HG02610 (cell line): ENCODE measurements around the gene COL20A1.
"Not testable (repeated sequence)": the region's sequence is repeated elsewhere in the genome, so short reads cannot be mapped to it uniquely, and the experiment has no call there.

ENCODE experiments used
- ATAC-seq: cut with Tn5 transposase; IDR thresholded peaks from one replicate; pipeline ENCODE4 v1.9.1; 2021; ENCODE audit warnings: mild to moderate bottlenecking, moderate library complexity; ENCODE audit not compliant: unreplicated experiment

COL20A1 gene

GRCh38 chr20:63292904-63293303, at the start of gene COL20A1:
Gene COL20A1, plus strand, starts transcription at chr20:63293186. Its CDS starts 1,922 bp downstream, at chr20:63295108.
- ATAC-seq = no peak

GRCh38 chr20:63243604-63244247, 49.3 kb upstream of the COL20A1 start:
- ATAC-seq = no peak

GRCh38 chr20:63244468-63244867, 48.5 kb upstream of the COL20A1 start:
- no peak for ATAC-seq

- no peak for ATAC-seq
These were observed 46.3 kb upstream of the COL20A1 start for GRCh38 chr20:63246490-63247288.

GRCh38 chr20:63247671-63248228, 45.2 kb upstream of the COL20A1 start:
- no peak for ATAC-seq

GRCh38 chr20:63248835-63249591, 44.0 kb upstream of the COL20A1 start:
- no peak for ATAC-seq

- ATAC-seq = no peak
These were observed 43.1 kb upstream of the COL20A1 start for GRCh38 chr20:63249891-63250290.

GRCh38 chr20:63251350-63251749, 41.6 kb upstream of the COL20A1 start:
- ATAC-seq = not testable (repeated sequence)

GRCh38 chr20:63252284-63252711, 40.7 kb upstream of the COL20A1 start:
- no peak for ATAC-seq

GRCh38 chr20:63253065-63253437, 39.9 kb upstream of the COL20A1 start:
- ATAC-seq = no peak

GRCh38 chr20:63253438-63254231, 39.4 kb upstream of the COL20A1 start:
- no peak for ATAC-seq

- ATAC-seq = no peak
These were observed 38.8 kb upstream of the COL20A1 start, which contains the start of gene NKAIN4 for GRCh38 chr20:63254232-63254605. Gene NKAIN4, minus strand, starts transcription at chr20:63254463. Its CDS starts 13 bp downstream, at chr20:63254450.

- no peak for ATAC-seq
These were observed 38.2 kb upstream of the COL20A1 start for GRCh38 chr20:63254606-63255384.

- no peak for ATAC-seq
These were observed 36.9 kb upstream of the COL20A1 start for GRCh38 chr20:63255931-63256704.

GRCh38 chr20:63256954-63257353, 36.0 kb upstream of the COL20A1 start:
- no peak for ATAC-seq

- no peak for ATAC-seq
These were observed 35.4 kb upstream of the COL20A1 start for GRCh38 chr20:63257629-63258028.

GRCh38 chr20:63258781-63259180, 34.2 kb upstream of the COL20A1 start:
- no peak for ATAC-seq

GRCh38 chr20:63259734-63260460, 33.1 kb upstream of the COL20A1 start:
- ATAC-seq = no peak
